ENCODE data around the gene MAPK1.

Gene MAPK1

GRCh38 chr22:21765909-21766529 lies 101.4 kb downstream of the MAPK1 start:
- Histone ChIP-seq H3K27me3 (ENCODE audit: control insufficient read depth in 1 of 2, insufficient read depth in 2 of 2, low read length in 2 of 2) (no peaks in the 10 kb centered on the region), H3K27ac (ENCODE audit: low read depth, low read length) (no peak overlapping the region), H3K36me3 (ENCODE audit: insufficient read depth, low read length) (peaks cover 80% of the 10 kb centered on the region), H3K4me1 (ENCODE audit: insufficient read depth, low read length) (no peaks in the 10 kb centered on the region), H3K4me3 (ENCODE audit: low read depth in 1 of 2, low read length in 2 of 2) (no peak overlapping the region), H3K9me3 (ENCODE audit: low read length) (no peaks in the 10 kb centered on the region), H3K9ac (ENCODE audit: low read length) (no peak overlapping the region)

- no peaks in the 10 kb centered on the region for H3K4me1 ChIP-seq (ENCODE audit: insufficient read depth, low read length)
Measured at GRCh38 chr22:21764038-21764804, 103.2 kb downstream of the MAPK1 start.

GRCh38 chr22:21762712-21763581 lies 104.5 kb downstream of the MAPK1 start:
- no peaks in the 10 kb centered on the region for H3K27me3 ChIP-seq (ENCODE audit: control insufficient read depth in 1 of 2, insufficient read depth in 2 of 2, low read length in 2 of 2)
- no peak overlapping the region for H3K27ac ChIP-seq (ENCODE audit: low read depth, low read length)
- H3K9ac ChIP-seq (ENCODE audit: low read length), result no peak overlapping the region
- H3K4me1 ChIP-seq (ENCODE audit: insufficient read depth, low read length), result no peaks in the 10 kb centered on the region
- no peak overlapping the region for H3K4me3 ChIP-seq (ENCODE audit: low read depth in 1 of 2, low read length in 2 of 2)
- H3K36me3 ChIP-seq (ENCODE audit: insufficient read depth, low read length), result peaks cover 74% of the 10 kb centered on the region
- H3K9me3 ChIP-seq (ENCODE audit: low read length), result no peaks in the 10 kb centered on the region

More at GRCh38 chr22:21764038-21764804, 103.2 kb downstream of the MAPK1 start:
- no peak overlapping the region for H3K4me3 ChIP-seq (ENCODE audit: low read depth in 1 of 2, low read length in 2 of 2)
- no peak overlapping the region for H3K27ac ChIP-seq (ENCODE audit: low read depth, low read length)
- H3K9ac ChIP-seq (ENCODE audit: low read length), result no peak overlapping the region
- H3K9me3 ChIP-seq (ENCODE audit: low read length), result no peaks in the 10 kb centered on the region
- peaks cover 83% of the 10 kb centered on the region for H3K36me3 ChIP-seq (ENCODE audit: insufficient read depth, low read length)
- no peaks in the 10 kb centered on the region for H3K27me3 ChIP-seq (ENCODE audit: control insufficient read depth in 1 of 2, insufficient read depth in 2 of 2, low read length in 2 of 2)

GRCh38 chr22:21761994-21762680 lies 105.3 kb downstream of the MAPK1 start:
- Histone ChIP-seq H3K36me3 (ENCODE audit: insufficient read depth, low read length) (peaks cover 67% of the 10 kb centered on the region), H3K27me3 (ENCODE audit: control insufficient read depth in 1 of 2, insufficient read depth in 2 of 2, low read length in 2 of 2) (no peaks in the 10 kb centered on the region), H3K27ac (ENCODE audit: low read depth, low read length) (no peak overlapping the region), H3K4me3 (ENCODE audit: low read depth in 1 of 2, low read length in 2 of 2) (no peak overlapping the region), H3K4me1 (ENCODE audit: insufficient read depth, low read length) (no peaks in the 10 kb centered on the region), H3K9me3 (ENCODE audit: low read length) (no peaks in the 10 kb centered on the region), H3K9ac (ENCODE audit: low read length) (no peak overlapping the region)

GRCh38 chr22:21761086-21761485 lies 106.4 kb downstream of the MAPK1 start:
- peaks cover 57% of the 10 kb centered on the region for H3K36me3 ChIP-seq (ENCODE audit: insufficient read depth, low read length)
- no peaks in the 10 kb centered on the region for H3K27me3 ChIP-seq (ENCODE audit: control insufficient read depth in 1 of 2, insufficient read depth in 2 of 2, low read length in 2 of 2)
- no peak overlapping the region for H3K9ac ChIP-seq (ENCODE audit: low read length)
- no peaks in the 10 kb centered on the region for H3K4me1 ChIP-seq (ENCODE audit: insufficient read depth, low read length)
- no peak overlapping the region for H3K27ac ChIP-seq (ENCODE audit: low read depth, low read length)
- no peak overlapping the region for H3K4me3 ChIP-seq (ENCODE audit: low read depth in 1 of 2, low read length in 2 of 2)
- no peaks in the 10 kb centered on the region for H3K9me3 ChIP-seq (ENCODE audit: low read length)

GRCh38 chr22:21760640-21761039 lies 106.8 kb downstream of the MAPK1 start:
- Histone ChIP-seq H3K27ac (ENCODE audit: low read depth, low read length) (no peak overlapping the region), H3K4me1 (ENCODE audit: insufficient read depth, low read length) (no peaks in the 10 kb centered on the region), H3K27me3 (ENCODE audit: control insufficient read depth in 1 of 2, insufficient read depth in 2 of 2, low read length in 2 of 2) (no peaks in the 10 kb centered on the region), H3K36me3 (ENCODE audit: insufficient read depth, low read length) (peaks cover 52% of the 10 kb centered on the region), H3K4me3 (ENCODE audit: low read depth in 1 of 2, low read length in 2 of 2) (no peak overlapping the region), H3K9me3 (ENCODE audit: low read length) (no peaks in the 10 kb centered on the region), H3K9ac (ENCODE audit: low read length) (no peak overlapping the region)

- Histone ChIP-seq H3K36me3 (ENCODE audit: insufficient read depth, low read length) (peaks cover 44% of the 10 kb centered on the region), H3K4me3 (ENCODE audit: low read depth in 1 of 2, low read length in 2 of 2) (no peak overlapping the region), H3K9me3 (ENCODE audit: low read length) (no peaks in the 10 kb centered on the region), H3K27me3 (ENCODE audit: control insufficient read depth in 1 of 2, insufficient read depth in 2 of 2, low read length in 2 of 2) (no peaks in the 10 kb centered on the region), H3K27ac (ENCODE audit: low read depth, low read length) (no peak overlapping the region), H3K4me1 (ENCODE audit: insufficient read depth, low read length) (peaks cover 5% of the 10 kb centered on the region), H3K9ac (ENCODE audit: low read length) (no peak overlapping the region)
Measured at GRCh38 chr22:21759646-21760376, 107.6 kb downstream of the MAPK1 start.

- peaks cover 37% of the 10 kb centered on the region for H3K36me3 ChIP-seq (ENCODE audit: insufficient read depth, low read length)
- peaks cover 11% of the 10 kb centered on the region for H3K4me1 ChIP-seq (ENCODE audit: insufficient read depth, low read length)
- no peak overlapping the region for H3K27ac ChIP-seq (ENCODE audit: low read depth, low read length)
- H3K4me3 ChIP-seq (ENCODE audit: low read depth in 1 of 2, low read length in 2 of 2), result no peak overlapping the region
- no peaks in the 10 kb centered on the region for H3K9me3 ChIP-seq (ENCODE audit: low read length)
- H3K9ac ChIP-seq (ENCODE audit: low read length), result no peak overlapping the region
- no peaks in the 10 kb centered on the region for H3K27me3 ChIP-seq (ENCODE audit: control insufficient read depth in 1 of 2, insufficient read depth in 2 of 2, low read length in 2 of 2)
Measured at GRCh38 chr22:21759093-21759492, 108.4 kb downstream of the MAPK1 start.

GRCh38 chr22:21758091-21758864 lies 109.2 kb downstream of the MAPK1 start:
- Histone ChIP-seq H3K4me3 (ENCODE audit: low read depth in 1 of 2, low read length in 2 of 2) (no peak overlapping the region), H3K9me3 (ENCODE audit: low read length) (no peaks in the 10 kb centered on the region), H3K27me3 (ENCODE audit: control insufficient read depth in 1 of 2, insufficient read depth in 2 of 2, low read length in 2 of 2) (no peaks in the 10 kb centered on the region), H3K4me1 (ENCODE audit: insufficient read depth, low read length) (peaks cover 11% of the 10 kb centered on the region), H3K9ac (ENCODE audit: low read length) (no peak overlapping the region), H3K36me3 (ENCODE audit: insufficient read depth, low read length) (peaks cover 29% of the 10 kb centered on the region), H3K27ac (ENCODE audit: low read depth, low read length) (no peak overlapping the region)

GRCh38 chr22:21755851-21756284 lies 111.6 kb downstream of the MAPK1 start:
- Histone ChIP-seq H3K36me3 (ENCODE audit: insufficient read depth, low read length) (peaks cover 5% of the 10 kb centered on the region), H3K9me3 (ENCODE audit: low read length) (no peaks in the 10 kb centered on the region), H3K9ac (ENCODE audit: low read length) (no peak overlapping the region), H3K27me3 (ENCODE audit: control insufficient read depth in 1 of 2, insufficient read depth in 2 of 2, low read length in 2 of 2) (no peaks in the 10 kb centered on the region), H3K4me1 (ENCODE audit: insufficient read depth, low read length) (peaks cover 11% of the 10 kb centered on the region), H3K27ac (ENCODE audit: low read depth, low read length) (no peak overlapping the region), H3K4me3 (ENCODE audit: low read depth in 1 of 2, low read length in 2 of 2) (no peak overlapping the region)

Measured in muscle layer of colon (tissue), 2 donors.